ENCODE measurements around the gene AGAP5.
"Not testable (repeated sequence)": the region's sequence is repeated elsewhere in the genome, so short reads cannot be mapped to it uniquely, and the experiment has no call there.

The AGAP5 gene

GRCh38 chr10:73713912-73714311, 16.0 kb upstream of the AGAP5 start:
- DNase-seq: not testable (repeated sequence)

DNA sequence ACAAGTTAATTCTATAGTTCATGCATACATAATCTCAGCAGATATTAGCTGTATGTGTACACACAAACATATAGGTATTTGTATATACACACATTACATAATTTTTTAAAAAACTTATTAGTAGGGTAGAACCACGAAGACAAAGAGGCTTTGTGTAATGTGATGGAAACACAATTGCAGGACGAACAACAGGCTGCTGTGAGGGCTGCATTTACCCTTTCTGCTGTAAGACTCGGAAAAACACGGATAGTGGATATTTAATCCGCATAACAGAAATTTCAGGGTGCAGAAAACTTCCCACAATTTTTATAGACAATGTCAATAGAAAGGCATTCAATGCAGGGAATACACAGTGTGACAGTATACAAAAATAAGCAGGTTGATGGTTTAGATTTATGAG, 13.8 kb upstream of the AGAP5 start:
- DNase-seq: not testable (repeated sequence)

DNA sequence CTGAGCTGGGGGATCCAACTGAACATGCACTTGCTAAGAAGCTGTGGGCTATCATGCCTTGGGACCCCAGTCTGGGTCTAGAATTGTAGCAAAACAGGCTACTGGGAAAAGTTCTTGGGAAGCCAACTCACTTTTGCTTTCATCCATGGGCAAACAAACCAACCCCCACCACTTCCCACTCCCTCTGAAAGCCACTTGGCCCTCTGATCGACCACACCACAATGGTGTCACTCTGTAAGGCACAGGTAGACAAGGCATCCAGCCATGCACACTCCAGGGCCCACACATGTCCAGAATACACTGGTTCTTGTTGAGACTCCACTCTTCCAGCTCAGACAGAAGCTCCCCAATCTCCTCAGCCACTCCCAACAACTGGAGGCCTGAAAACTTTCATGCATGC, 10.2 kb upstream of the AGAP5 start:
- not testable (repeated sequence) for DNase-seq

- DNase-seq: not testable (repeated sequence)
These were observed 9.7 kb upstream of the AGAP5 start for GRCh38 chr10:73707628-73708027.

DNA sequence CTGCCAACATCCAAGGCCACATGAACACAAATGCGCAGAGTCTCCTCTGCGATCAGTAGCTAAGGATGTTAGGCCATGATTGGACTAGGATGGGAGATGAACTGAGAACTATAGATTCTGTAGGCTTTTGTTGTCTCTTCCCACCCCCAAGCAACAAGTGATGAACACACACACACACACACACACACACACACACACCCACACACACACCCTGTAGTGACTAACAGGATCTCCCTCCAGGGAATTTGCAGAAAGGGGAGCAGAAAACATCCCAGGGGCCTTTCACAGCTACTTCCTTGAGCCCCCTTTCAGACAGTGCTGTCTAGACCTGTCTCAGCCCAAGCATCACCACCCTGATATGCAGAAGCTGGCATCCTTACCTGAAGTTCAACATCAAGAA, 8.6 kb upstream of the AGAP5 start:
- DNase-seq: not testable (repeated sequence)

- not testable (repeated sequence) for DNase-seq
These were observed 7.7 kb upstream of the AGAP5 start for GRCh38 chr10:73705506-73706072.

DNA sequence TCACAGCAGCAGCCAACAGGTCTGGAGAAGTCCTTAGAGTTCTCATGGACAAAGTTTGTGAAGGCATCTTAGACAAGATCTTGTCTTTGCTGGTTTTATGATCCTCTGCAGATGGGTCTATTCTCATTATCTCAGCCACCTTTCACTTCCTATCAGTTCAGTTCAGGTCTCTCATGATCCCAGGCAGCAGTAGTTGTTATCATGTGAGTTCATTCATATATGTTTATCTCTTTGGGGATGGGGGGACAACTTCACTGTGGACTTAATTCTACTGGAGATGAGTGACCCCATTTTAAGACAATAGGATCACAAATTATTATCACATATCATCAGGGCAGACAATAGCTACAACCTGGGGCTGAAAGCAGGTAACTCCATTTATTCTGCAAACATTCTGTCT, 6.0 kb upstream of the AGAP5 start:
- DNase-seq: not testable (repeated sequence)

- DNase-seq: not testable (repeated sequence)
These were observed 910 bp upstream of the AGAP5 start for GRCh38 chr10:73698819-73699218.

DNA sequence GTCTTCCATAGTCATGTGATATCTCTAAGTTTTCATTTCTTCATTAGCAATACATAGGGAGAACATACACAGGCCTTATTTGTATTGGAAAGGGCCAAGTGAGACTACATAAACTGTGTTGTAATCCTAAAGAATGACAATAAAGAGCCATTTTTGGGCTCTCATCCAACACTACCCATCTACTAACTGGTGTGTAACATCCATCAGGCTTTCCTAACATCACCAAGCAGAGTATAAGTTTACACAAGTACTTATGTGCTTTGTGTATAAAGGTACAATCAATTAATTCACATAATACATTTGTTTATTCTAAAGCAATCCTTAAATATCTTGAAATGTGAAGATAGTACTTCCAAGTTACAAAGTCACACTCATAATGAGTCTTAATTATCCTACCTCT, 2.6 kb downstream of the AGAP5 start:
- not testable (repeated sequence) for DNase-seq

DNA sequence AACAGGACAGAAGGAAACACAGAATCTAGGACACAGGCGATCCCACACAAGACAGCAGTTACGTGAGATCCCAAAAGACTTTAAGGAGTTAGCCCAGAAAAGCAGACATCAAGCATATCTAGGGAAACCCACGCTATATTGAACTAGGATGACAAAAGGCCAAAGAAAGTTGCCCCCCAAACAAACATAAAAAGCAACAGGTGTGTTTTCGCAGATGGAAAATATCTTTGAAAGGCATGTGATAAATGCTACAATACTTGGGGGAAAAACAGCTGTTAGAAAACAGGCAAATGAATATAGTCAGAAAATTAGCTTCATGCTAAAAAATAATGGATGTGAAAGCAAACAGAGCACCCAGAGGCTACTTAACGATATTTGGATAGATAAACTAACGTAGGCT, 7.2 kb downstream of the AGAP5 start:
- DNase-seq: not testable (repeated sequence)

- not testable (repeated sequence) for DNase-seq
These were observed 8.3 kb downstream of the AGAP5 start for GRCh38 chr10:73689596-73689995.

- not testable (repeated sequence) for DNase-seq
These were observed 10.3 kb downstream of the AGAP5 start for GRCh38 chr10:73687641-73688040.

DNA sequence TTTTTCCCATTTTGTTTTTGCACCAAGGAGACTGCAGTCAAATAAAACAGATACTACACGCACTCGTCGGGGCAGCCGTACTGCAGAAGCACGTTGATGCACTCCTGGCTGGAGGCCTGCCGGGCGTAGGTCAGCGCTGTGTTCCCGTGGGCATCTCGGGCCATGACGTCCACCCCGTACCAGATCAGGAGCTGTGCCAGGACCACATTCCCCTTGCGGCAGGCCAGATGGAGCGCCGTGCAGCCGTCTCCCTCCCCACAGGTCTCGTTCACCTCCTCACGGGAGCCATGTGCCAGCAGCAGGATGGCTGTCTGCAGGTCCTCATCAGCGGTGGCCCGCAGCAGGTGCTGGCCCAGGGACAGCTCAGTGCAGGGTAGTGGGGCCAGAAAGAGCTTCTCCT, 23.4 kb downstream of the AGAP5 start:
- DNase-seq: not testable (repeated sequence)

DNA sequence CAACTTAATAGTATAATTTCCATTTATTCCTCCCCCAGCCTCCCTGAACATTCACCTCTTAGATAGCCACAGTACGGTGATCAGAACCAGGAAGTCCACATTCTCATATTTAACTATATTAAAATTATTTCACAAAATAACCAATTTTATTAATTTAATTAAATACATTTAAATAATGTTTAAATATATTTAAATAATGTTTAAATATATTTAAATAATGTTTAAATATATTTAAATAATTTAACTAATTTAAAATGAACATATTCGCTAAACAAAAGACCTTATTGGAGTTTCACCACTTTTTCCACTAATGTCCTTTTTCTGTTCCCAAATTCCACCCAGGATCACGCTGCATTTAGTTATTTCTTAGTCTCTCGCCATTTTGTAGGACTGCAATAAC, 29.5 kb downstream of the AGAP5 start:
- not testable (repeated sequence) for DNase-seq

GRCh38 chr10:73666153-73666809, 31.6 kb downstream of the AGAP5 start:
- not testable (repeated sequence) for DNase-seq

- not testable (repeated sequence) for DNase-seq
These were observed 32.3 kb downstream of the AGAP5 start for GRCh38 chr10:73665581-73665980.

DNA sequence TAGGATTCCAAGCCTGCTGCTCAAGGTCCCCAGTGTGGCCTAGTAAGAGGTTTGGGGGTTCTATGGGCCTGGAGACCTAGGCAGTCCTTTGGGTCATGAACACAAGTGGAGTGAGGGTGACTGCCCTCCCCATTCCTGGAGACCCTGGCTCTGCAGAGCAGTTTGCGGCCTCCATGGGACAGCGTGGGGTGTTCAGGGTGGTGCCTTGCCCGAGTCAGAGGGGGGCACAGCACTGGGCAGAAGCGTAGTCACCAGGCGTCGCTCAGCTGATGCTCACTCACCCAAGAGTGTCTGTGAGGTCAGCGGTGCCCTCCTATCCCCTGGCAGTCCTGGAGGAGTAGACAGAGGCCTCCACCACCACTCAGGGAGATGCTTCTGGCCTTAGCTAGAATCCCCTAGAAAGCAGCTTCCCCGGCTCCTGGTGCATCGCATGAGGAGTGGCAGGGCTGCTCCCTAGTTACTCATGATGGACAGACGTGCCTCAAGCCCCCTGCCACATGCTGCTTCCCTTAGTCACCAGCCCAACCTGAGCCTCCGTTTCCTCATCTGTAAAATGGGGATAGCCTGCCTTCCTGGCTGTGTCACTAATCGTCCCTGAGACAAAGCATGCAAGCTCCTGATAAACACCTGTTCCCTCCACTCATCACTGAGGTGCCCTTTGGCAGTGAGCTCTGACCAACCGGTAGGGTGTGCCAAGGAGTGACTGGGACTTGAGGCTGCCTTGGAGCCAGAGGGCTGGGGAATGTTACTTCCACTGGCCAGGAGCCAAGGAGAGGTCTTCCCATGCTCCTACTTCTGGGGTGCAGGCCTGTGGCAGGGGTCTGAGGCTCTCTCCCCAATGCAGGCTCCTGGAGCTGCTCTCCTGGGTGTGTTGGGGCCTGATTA, 33.5 kb downstream of the AGAP5 start:
- DNase-seq: not testable (repeated sequence)

DNA sequence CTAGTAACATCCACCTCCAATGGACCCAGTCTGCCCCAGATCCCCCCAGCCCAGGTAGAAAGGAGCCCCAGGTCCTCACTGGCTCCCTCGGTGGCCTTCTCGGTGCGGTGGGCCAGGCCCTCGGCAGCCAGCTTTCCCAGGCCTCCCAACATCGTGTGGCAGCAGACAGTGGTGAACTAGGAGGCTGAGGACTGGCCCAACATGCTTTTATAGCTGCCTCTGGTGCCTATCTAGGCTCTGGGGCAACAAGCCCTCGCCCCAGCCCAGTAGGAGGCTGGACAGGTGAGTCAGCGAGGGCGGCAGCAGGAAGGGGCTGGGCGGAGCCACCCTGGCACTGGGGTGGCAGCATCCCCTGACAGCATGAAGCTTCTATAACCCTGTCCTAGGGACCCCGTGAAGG, 34.3 kb downstream of the AGAP5 start:
- not testable (repeated sequence) for DNase-seq

GRCh38 chr10:73662705-73663104, 35.2 kb downstream of the AGAP5 start:
- DNase-seq: not testable (repeated sequence)

GRCh38 chr10:73655990-73656298, 42.0 kb downstream of the AGAP5 start, which contains the start of gene SYNPO2L:
Gene SYNPO2L, minus strand, starts transcription at chr10:73656029. Its CDS starts 107 bp downstream, at chr10:73655922.
- no peak for DNase-seq

DNA sequence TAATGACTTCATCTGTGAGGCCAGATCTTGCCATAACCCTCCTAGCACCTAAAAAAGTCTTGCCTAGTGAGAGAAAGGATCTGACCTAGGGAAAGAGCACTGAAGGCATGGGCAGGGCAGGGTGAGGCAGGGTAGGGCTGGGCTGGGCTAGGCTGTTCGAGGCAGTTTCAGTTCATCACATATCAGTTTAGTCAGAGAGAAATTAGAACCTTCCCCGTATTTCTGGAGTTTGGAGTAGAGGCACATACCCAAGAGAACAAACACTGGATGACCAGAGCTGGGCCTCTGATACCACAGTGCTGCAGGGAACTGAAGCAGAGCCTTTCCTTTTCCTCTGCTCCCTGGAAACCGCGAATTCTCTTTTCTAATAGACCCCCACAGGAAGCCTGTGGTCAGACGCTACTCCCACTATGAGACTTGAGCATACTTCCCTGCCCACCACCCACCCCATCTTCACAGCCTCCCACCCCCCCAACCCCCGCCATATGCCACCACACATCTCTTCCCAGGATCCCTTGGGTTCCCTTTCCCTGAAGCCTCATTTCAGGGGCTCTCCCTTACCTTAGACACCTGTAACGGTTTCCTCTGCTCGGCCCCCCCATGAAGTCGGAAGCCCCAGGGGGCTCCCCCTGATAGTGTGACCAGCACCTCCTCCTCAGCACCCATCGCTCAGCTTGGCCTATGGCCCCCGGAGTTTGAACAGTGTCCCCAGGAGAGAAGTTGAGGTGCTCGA, 42.5 kb downstream of the AGAP5 start:
- no peak for DNase-seq

DNA sequence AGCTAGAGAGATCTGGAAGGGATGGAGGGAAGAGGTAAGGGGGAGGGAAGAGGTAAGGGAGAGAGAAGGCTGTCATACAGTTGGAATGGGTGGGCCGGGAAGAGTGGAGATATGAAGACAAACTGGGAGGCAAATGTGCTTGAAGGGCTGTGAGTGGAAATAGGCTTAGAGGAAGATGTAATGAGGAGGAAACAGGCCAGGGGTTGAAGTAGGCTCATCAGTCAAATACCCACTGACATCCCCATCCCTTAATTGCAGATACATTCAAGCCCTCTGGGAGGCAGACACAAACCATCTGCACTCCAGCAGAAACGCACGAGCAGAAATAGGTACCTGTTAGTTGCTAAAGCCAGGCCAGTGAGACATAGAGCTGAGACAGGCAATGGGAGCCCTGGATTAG, 44.2 kb downstream of the AGAP5 start:
- DNase-seq: no peak

DNA sequence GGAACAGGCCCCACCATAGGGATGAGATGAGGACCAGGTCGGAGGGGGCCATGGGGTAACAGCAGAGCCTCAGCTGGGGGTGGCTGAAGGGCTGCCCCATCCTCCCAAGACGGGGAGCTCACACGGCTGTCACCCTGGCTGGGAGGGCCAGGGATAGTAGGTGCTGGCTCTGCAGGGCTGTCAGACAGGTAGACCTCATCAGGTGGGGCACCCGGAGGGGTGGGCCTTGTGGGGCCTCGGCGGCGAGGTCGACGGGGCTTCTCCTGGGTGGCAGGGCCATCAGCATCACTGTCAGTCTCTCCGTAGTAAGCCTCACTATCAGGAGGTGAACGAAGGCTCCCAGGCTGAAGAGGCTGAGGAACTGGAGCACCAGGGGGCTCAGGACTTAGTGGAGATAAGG, 44.7 kb downstream of the AGAP5 start:
- DNase-seq: no peak

Data from activated gamma-delta T cell treated with Interleukin-2 at 50 U/mL for 16 hours (primary cell).